ENCODE results near the gene DNTTIP2.
"Not testable (repeated sequence)": the region's sequence is repeated elsewhere in the genome, so short reads cannot be mapped to it uniquely, and the experiment has no call there.

GRCh38 chr1:93868492-93868891 is 10.5 kb downstream of the DNTTIP2 start:
- TF ChIP-seq EZH2 (IDR thresholded peaks at IDR 0.05; ENCODE audit: borderline replicate concordance, low read depth, low read length, severe bottlenecking); POLR2A (IDR thresholded peaks at IDR 0.05; ENCODE audit: low read depth, low read length); CTCF (IDR thresholded peaks at IDR 0.05; ENCODE audit: extremely low read depth in 1 of 2, insufficient read depth in 1 of 2, low read depth in 1 of 2, low read length in 2 of 2); POLR2AphosphoS5 (IDR thresholded peaks at IDR 0.05; ENCODE audit: insufficient read depth, low read depth, low read length); MAX (IDR thresholded peaks at IDR 0.05; ENCODE audit: insufficient read depth, insufficient read length); MYC (IDR thresholded peaks at IDR 0.05; ENCODE audit: low read depth, low read length); GATA2 (IDR thresholded peaks at IDR 0.05; ENCODE audit: insufficient read depth, insufficient read length, low read depth, low read length); FOS (IDR thresholded peaks at IDR 0.05; ENCODE audit: borderline replicate concordance, insufficient read depth, low read length): not testable (repeated sequence)
